Suprapubic skin (tissue), 4 donors: ENCODE results near the gene SELP. TPM values are rescaled to one million over a fixed set of nuclear protein-coding genes. Genes with fewer than 3 reads are reported as not detected.

Source experiments
- DNase-seq, 2 donors: peaks; one replicate each; pipeline ENCODE4 v3.0.0-alpha.2; 2019; ENCODE audit warnings: low spot score in 2 of 2
- H3K27ac ChIP-seq: fragments of 200-600 bp; sonication (generic); one replicate; pipeline ENCODE4 v1.5.1; 2019
- H3K27me3 ChIP-seq: fragments of 200-600 bp; sonication (generic); one replicate; pipeline ENCODE4 v1.5.1; 2019
- H3K36me3 ChIP-seq: fragments of 200-600 bp; sonication (generic); one replicate; pipeline ENCODE4 v1.5.1; 2019
- H3K4me1 ChIP-seq: fragments of 200-600 bp; sonication (generic); one replicate; pipeline ENCODE4 v1.5.1; 2019
- H3K4me3 ChIP-seq: fragments of 200-600 bp; sonication (generic); one replicate; pipeline ENCODE4 v1.5.1; 2019; ENCODE audit warnings: mild to moderate bottlenecking
- H3K9me3 ChIP-seq: fragments of 200-600 bp; sonication (generic); one replicate; pipeline ENCODE4 v1.5.1; 2019
- EP300 ChIP-seq: sonication (generic); formaldehyde crosslinking; IDR thresholded peaks from one replicate; pipeline ENCODE4 v1.6.1; 2017; ENCODE audit warnings: antibody characterized with exemption
- POLR2A ChIP-seq, 2 donors: fragments of 450-650 bp; IDR thresholded peaks; one replicate each; pipeline ENCODE4 v1.6.1; 2017; ENCODE audit warnings: antibody characterized with exemption in 2 of 2, mild to moderate bottlenecking in 2 of 2, moderate library complexity in 2 of 2
- POLR2AphosphoS5 ChIP-seq, 3 donors: sonication (generic); formaldehyde crosslinking; IDR thresholded peaks; one replicate each; pipeline ENCODE4 v1.6.1; 2017; ENCODE audit warnings: antibody characterized with exemption in 3 of 3
- WGBS: methylation state at CpG from one replicate; pipeline ENCODE4 v1.1.5; 2018; 5-methylcytosine and 5-hydroxymethylcytosine counted together
- total RNA-seq, 4 donors: library from RNA; depleted of rRNA; stranded (reverse); fragments of >200 nt; gene quantifications; one replicate each; pipeline ENCODE4 v1.1.0, GENCODE V29; 2016
- TF ChIP-seq, protein P1 (sequence below), 2 donors: fragments of 200-600 bp in 1 of 2; fragments of 450-650 bp in 1 of 2; sonication (generic) in 1 of 2; IDR thresholded peaks; one replicate each; pipeline ENCODE4 v1.5.1; 2016 to 2019; ENCODE audit warnings: antibody characterized with exemption in 2 of 2, mild to moderate bottlenecking in 1 of 2, moderate library complexity in 1 of 2

The SELP gene
- total RNA-seq, 4 donors from 2014 or later: 0.95 to 3.7 (median 2.6) TPM

DNA sequence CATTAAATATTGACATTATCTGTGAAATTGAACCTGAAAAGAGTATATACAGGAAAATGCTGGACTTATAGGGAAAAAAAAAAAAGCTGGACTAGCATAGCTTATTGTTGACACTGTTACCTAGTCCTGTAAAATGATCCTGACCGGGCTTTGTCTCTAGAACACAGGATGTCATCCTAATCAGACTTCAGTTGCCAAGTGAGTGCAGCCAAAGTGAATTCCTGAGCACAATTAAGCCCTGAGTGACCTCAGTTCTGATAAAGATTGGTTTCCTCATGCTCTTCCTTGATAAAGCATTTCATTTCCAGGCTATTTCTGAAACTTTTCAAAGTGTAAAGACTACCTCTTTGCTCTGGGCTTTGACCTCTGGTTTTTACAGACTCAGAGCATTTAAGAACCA is 19.8 kb downstream of the SELP start:
- Histone ChIP-seq H3K4me1 (no peaks in the 10 kb centered on the region), H3K4me3 (no peak overlapping the region), H3K27ac (no peak overlapping the region), H3K36me3 (no peaks in the 10 kb centered on the region), H3K9me3 (no peaks in the 10 kb centered on the region), H3K27me3 (peaks cover 14% of the 10 kb centered on the region)
- no peak for DNase-seq
- WGBS: 41% methylated on average over 1 of the region's 1 CpG
- no peak for TF ChIP-seq POLR2A (IDR thresholded peaks at IDR 0.05)
- no peak for TF ChIP-seq EP300
- TF ChIP-seq POLR2AphosphoS5 (IDR thresholded peaks at IDR 0.05): no peak

DNA sequence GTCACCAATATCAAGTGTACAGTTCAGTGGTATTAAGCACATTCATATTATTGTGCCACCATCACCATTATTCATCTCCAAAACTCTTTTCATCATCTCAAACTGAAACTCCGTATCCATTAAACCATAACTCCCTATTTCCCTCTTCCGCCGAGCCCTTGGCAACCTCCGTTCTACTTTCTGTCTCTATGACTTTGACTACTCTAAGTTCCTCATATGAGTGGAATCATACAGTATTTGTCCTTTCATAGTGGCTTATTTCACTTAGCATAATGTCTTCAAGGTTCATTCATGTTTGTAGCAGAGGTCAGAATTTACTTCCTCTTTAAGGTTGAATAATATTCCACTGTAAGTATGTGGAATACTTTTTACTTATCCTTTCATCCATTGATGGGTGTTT is 21.7 kb downstream of the SELP start:
- no peaks in the 10 kb centered on the region for H3K4me1 ChIP-seq
- 97% methylated on average over 4 of the region's 4 CpGs for WGBS
- no peaks in the 10 kb centered on the region for H3K9me3 ChIP-seq
- peaks cover 8% of the 10 kb centered on the region for H3K27me3 ChIP-seq
- TF ChIP-seq POLR2AphosphoS5 (IDR thresholded peaks at IDR 0.05): no peak
- TF ChIP-seq, protein P1, sequence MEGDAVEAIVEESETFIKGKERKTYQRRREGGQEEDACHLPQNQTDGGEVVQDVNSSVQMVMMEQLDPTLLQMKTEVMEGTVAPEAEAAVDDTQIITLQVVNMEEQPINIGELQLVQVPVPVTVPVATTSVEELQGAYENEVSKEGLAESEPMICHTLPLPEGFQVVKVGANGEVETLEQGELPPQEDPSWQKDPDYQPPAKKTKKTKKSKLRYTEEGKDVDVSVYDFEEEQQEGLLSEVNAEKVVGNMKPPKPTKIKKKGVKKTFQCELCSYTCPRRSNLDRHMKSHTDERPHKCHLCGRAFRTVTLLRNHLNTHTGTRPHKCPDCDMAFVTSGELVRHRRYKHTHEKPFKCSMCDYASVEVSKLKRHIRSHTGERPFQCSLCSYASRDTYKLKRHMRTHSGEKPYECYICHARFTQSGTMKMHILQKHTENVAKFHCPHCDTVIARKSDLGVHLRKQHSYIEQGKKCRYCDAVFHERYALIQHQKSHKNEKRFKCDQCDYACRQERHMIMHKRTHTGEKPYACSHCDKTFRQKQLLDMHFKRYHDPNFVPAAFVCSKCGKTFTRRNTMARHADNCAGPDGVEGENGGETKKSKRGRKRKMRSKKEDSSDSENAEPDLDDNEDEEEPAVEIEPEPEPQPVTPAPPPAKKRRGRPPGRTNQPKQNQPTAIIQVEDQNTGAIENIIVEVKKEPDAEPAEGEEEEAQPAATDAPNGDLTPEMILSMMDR (IDR thresholded peaks at IDR 0.05): no peak
- TF ChIP-seq EP300: no peak
- TF ChIP-seq POLR2A (IDR thresholded peaks at IDR 0.05): no peak
- no peak overlapping the region for H3K27ac ChIP-seq
- no peak overlapping the region for H3K4me3 ChIP-seq
- H3K36me3 ChIP-seq: no peaks in the 10 kb centered on the region
- no peak for DNase-seq

DNA sequence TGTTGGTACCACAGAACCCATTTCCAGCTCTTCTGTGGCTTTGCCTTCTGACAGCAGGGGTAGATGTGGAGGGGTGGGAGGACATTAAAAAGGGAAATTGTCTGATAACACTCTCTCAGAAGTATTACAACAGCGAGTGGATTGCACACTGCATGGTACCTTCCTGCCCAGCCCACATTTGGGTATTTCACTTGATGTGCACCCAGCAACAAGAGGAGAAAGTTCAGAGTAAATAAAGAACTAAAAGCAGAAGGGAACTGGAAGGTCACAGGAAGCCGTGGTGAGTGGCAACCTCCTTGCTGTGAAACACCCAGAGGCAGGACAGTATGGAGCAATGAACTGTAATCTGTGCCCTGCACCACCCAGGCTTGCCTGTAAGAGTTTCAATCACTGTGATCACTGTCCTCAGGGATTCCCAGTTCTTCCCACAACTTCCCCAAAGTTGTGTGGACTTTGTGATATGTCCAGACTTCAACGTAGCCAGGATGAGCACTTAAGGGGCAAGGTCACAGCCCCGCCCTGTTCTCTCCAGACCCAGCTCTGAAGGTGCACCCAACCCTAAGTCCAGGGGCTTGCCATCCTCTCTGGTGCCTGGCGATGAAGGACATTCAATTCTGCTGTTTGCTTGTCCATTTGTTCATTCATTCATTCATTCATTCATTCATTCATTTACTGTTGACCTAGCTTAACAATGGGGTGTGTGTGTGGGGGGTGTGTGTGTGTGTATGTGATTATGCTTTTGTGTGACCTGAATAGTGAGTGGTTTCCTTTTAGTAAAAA is 25.0 kb downstream of the SELP start:
- Histone ChIP-seq H3K27me3 (peaks cover 3% of the 10 kb centered on the region), H3K9me3 (no peaks in the 10 kb centered on the region), H3K4me1 (no peaks in the 10 kb centered on the region), H3K27ac (no peak overlapping the region), H3K4me3 (no peak overlapping the region), H3K36me3 (no peaks in the 10 kb centered on the region)
- no peak for DNase-seq
- TF ChIP-seq EP300: no peak
- no peak for TF ChIP-seq POLR2AphosphoS5 (IDR thresholded peaks at IDR 0.05)
- TF ChIP-seq, protein P1 (IDR thresholded peaks at IDR 0.05): no peak
- TF ChIP-seq POLR2A (IDR thresholded peaks at IDR 0.05): no peak
- WGBS: 64% methylated on average over 5 of the region's 5 CpGs

DNA sequence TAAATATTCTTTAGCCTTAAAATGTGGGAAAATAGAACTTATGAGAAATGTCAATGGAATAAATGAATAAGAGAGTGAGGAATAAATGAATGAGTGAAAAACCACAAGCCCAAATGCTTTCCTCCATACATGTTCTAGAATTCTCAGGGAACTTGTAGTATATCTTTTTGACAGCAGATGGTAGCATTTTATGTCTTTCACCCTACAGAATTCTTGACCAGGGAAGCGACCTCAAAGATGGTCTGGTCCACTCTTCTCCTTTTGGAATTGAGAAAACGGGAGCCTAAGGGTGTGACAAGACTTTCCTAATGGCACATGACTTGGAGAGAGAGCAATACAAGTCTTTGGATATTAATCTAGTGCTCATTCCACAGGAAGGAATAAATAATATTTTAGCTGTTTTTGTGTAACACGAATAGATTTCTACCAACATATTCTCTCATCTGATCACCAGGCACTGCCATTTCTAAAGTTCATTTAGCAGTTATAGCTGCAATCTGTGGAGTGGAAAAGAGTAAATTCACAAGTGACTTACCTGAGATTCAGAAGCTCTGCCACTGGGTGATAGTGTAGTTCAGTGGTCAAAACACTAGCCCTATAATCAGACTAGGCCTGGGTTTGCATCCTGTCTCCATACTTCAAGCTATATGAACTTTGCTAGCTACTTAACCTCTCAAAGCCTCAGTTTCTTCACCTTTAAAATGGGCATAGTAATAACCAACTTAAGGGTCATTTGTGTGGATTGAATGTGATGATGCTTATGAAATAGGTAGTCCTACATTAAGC is 28.6 kb downstream of the SELP start:
- Histone ChIP-seq H3K36me3 (no peaks in the 10 kb centered on the region), H3K27me3 (peaks cover 7% of the 10 kb centered on the region), H3K9me3 (no peaks in the 10 kb centered on the region), H3K4me1 (no peaks in the 10 kb centered on the region), H3K4me3 (no peak overlapping the region), H3K27ac (no peak overlapping the region)
- WGBS: 32% methylated on average over 3 of the region's 3 CpGs
- DNase-seq: no peak
- TF ChIP-seq, protein P1 (IDR thresholded peaks at IDR 0.05): peak in 1 of 2 donors; percentile 10
- TF ChIP-seq POLR2A (IDR thresholded peaks at IDR 0.05): no peak

DNA sequence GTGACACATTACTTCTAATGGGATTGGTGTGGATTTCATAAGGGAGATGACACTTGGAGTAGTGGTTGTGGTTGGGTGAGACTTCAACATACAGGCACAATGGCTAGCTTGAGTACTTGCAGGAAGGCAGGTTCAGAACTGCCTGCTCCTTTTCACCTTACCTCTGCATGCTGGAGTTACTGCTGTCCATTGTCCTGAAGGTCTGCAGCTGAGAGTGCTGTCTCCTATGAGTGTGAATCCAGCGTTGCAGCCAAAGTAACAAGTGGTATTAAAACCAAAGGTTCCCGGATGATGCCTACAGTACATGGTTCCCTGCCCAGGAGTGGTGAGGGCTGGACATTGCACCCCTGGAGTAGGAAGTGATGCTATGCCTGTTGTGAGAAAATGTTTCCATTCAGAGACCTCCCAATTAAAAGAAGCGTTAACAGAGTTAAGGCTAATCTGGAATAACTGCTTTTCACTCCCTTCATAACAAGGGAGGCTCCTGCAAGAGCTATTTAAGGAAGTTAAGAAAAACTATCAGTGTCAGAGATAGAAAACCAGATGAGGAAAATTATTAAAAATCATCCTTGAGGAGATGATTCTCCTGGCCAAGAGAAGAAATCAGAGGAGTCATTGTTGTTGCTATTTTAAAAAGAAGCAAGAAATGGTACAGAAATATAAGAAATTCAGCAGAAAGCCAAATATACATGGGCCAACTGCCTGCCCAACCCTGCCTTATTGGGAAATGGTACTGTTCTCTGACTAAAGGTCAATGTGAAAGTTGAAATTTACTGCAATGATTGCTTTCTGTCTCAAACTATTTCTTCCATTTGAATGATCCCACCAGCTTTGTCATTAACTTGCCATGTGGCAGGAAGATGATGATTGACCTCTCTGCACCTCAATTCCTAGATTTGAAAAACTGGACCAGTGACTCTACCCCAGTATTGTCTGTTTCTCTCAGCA is 33.9 kb downstream of the SELP start:
- TF ChIP-seq, protein P1 (IDR thresholded peaks at IDR 0.05): no peak
- no peaks in the 10 kb centered on the region for H3K4me1 ChIP-seq
- no peak for DNase-seq
- no peaks in the 10 kb centered on the region for H3K9me3 ChIP-seq
- no peak overlapping the region for H3K4me3 ChIP-seq
- H3K27ac ChIP-seq: no peak overlapping the region
- H3K36me3 ChIP-seq: no peaks in the 10 kb centered on the region
- peaks cover 12% of the 10 kb centered on the region for H3K27me3 ChIP-seq
- WGBS: 44% methylated on average over 3 of the region's 3 CpGs
